AG09309 (cell line): ENCODE results near the gene DHRSX.
"Not testable (repeated sequence)": the region's sequence is repeated elsewhere in the genome, so short reads cannot be mapped to it uniquely, and the experiment has no call there.

Experiments
- DNase-seq: peaks from one replicate; pipeline ENCODE4 v3.0.0-alpha.2; 2010; ENCODE audit warnings: low read depth
- H3K4me3 ChIP-seq: 2 replicates; pipeline ENCODE4 v1.5.1; 2011; ENCODE audit warnings: mild to moderate bottlenecking, low read depth, low read length, moderate library complexity; ENCODE audit not compliant: control insufficient read depth
- CTCF ChIP-seq: IDR thresholded peaks from 2 replicates; pipeline ENCODE4 v1.5.1; 2011; ENCODE audit warnings: mild to moderate bottlenecking, low read depth, low read length, inconsistent platforms; ENCODE audit not compliant: insufficient read depth, control insufficient read depth; ENCODE audit errors: missing control alignments

The DHRSX gene

DNA sequence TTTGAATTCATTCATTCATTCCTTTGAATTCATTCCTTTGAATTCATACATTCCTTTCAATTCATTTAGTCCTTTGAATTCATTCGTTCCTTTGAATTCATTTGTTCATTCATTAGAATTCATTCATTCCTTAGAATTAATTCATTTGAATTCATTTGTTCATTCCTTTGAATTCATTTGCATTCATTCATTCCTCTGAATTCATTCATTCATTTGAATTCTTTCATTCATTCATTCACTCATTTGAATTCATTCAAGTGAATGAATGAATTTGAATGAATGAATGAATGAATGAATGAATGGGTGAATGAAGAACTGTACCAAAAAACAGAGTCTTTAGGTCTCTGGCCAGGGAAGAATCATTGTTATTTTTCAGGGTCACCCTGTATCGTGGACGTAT is 216.6 kb downstream of the DHRSX start:
- no peak overlapping the region for H3K4me3 ChIP-seq
- TF ChIP-seq CTCF: no peak
- DNase-seq: no peak

DNA sequence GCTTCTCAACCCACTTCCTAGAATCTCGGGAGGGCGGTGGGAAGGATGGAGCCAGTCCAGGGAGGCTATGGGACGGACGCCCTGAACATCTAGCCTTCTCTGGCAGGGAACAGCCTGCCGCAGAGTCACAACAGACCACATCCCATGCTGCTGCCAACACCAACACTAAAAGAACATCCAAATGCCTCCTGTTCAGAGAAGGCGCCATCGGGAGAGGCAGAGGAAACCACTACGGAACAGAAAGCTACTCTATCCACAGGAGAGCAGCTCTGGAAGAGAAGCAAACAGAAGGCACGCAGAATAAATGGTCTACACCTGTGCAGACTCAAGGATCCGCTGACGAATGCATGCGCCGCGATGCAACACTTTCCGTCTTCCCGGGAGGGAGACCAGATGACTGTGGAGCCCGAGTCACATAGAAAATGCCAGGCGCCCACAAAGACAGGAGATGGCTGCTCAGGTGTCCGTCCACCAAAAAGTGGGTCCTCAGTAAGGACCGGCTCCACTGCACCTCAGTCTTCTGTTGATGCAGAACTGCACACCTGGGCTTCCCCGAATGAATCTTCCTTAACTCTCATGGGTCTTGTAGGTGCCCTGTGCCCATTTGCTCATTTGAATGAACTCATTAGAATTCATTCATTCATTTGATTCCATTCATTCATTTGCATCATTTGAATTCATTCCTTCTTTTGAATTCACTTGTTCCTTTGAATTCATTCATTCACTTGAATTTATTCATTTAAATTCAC is 217.5 kb downstream of the DHRSX start:
- no peak overlapping the region for H3K4me3 ChIP-seq
- no peak for TF ChIP-seq CTCF
- DNase-seq: no peak

GRCh38 chrX:2282490-2283090 is 218.2 kb downstream of the DHRSX start:
- no peak for DNase-seq
- no peak overlapping the region for H3K4me3 ChIP-seq
- TF ChIP-seq CTCF: no peak

DNA sequence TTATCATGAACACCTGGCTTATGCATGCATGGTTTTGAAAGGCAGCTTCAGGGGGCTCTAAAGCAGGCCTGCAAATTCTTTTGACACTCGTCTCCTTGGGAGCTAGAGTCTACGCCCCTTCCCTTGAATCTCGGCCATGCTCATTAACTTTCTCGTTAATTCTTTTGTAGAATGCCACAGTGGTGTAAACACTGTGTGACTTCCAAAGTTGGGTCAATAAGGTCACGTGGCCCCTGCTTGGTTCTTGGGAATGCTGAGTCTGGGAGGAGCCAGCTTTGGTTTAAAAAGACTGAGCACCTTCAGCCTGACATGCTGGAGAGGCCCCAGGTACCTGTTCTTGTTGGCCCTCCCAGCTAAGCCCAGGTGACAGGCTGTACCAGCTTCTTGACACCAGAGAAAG is 228.4 kb downstream of the DHRSX start:
- no peak for TF ChIP-seq CTCF
- H3K4me3 ChIP-seq: no peak overlapping the region
- DNase-seq: no peak

- H3K4me3 ChIP-seq, DNase-seq: not testable (repeated sequence)
Measured at GRCh38 chrX:2271595-2271994, 229.2 kb downstream of the DHRSX start.

- H3K4me3 ChIP-seq, DNase-seq: not testable (repeated sequence)
Measured at GRCh38 chrX:2270783-2271182, 230.0 kb downstream of the DHRSX start.

DNA sequence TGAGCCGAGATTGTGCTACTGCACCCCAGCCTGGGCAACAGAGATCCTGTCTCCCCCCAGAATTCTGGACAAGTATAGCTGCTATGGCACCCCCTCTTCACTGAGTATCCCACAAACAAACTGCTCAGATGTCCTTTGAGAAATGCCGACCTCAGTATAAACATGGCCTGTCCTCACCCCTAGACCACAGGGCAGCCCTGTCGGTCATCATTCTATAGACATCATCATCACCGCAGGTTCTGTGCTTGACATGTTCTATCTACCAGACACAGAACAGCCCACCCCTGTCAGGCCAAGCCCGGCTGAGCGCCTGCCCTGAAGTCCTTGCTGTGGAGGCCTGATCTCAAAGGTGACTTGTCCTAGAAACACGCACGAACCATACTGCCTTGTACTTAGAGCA is 232.9 kb downstream of the DHRSX start:
- H3K4me3 ChIP-seq: no peak overlapping the region
- TF ChIP-seq CTCF: no peak
- no peak for DNase-seq
